Measurements from ENCODE around the gene TBCK. TPM values are rescaled to one million over a fixed set of nuclear protein-coding genes. Genes with fewer than 3 reads are reported as not detected.
"Not testable (repeated sequence)": the region's sequence is repeated elsewhere in the genome, so short reads cannot be mapped to it uniquely, and the experiment has no call there.

Gene TBCK
- total and polyA plus RNA-seq, 2 of the 13 experiments (the other 11 are each of a cell fraction or from before 2014, with no cell fraction given) = 51.0 to 62.4 TPM

- H2AFZ ChIP-seq (ENCODE audit: low read length); H3K79me2 ChIP-seq (ENCODE audit: insufficient read depth, low read length); in situ Hi-C loops (cut with HindIII; ENCODE audit: extremely low pct_ligation_motif_present, low pct_unique_long_range_greater_than_20kb); H3K27me3 ChIP-seq (ENCODE audit: control insufficient read depth in 1 of 2, insufficient read depth in 2 of 2, low read length in 2 of 2); intact Hi-C loops (cut with micrococcal nuclease; ENCODE audit: unreplicated experiment); ATAC-seq; CTCF ChIA-PET (ENCODE audit: low intra/inter-chr PET ratio, low total read pairs); DNase-seq (ENCODE audit: low spot score); FAIRE-seq; H3K27ac ChIP-seq (ENCODE audit: extremely low read length, insufficient read depth, low read length); H3K9ac ChIP-seq (ENCODE audit: insufficient read depth, low read depth, low read length); H4K20me1 ChIP-seq (ENCODE audit: insufficient read depth, low read length); BruUV-seq (replicated peaks); H3K4me2 ChIP-seq (ENCODE audit: low read depth, low read length); H3K4me3 ChIP-seq (replicated peaks in 1 of 3; ENCODE audit: insufficient read depth in 1 of 3, low read depth in 2 of 3, low read length in 3 of 3); POLR2A ChIA-PET; H3K4me1 ChIP-seq (ENCODE audit: insufficient read depth, low read length); TF ChIP-seq ATF7 (CRISPR knock-in tag; IDR thresholded peaks at IDR 0.05): not testable (repeated sequence)
- H3K9me3 ChIP-seq (ENCODE audit: low read length) = peaks cover 61% of the 10 kb centered on the region
- 98% methylated on average over 2 of the region's 2 CpGs for WGBS (ENCODE audit: low lambda C conversion rate)
- H3K36me3 ChIP-seq (replicated peaks in 1 of 2; ENCODE audit: control insufficient read depth in 1 of 2, insufficient read depth in 2 of 2, low read length in 2 of 2) = peaks cover 14 to 72% of the 10 kb centered on the region in 2 experiments
- peak; percentile 36; the same call in 1 of the 2 replicates for TF ChIP-seq ATF7 (IDR thresholded peaks at IDR 0.05)
- peak; percentile 65 for TF ChIP-seq ZNF652 (CRISPR knock-in tag; IDR thresholded peaks at IDR 0.05; ENCODE audit: borderline replicate concordance, low read depth)
Measured at GRCh38 chr4:106111778-106112469, 204.1 kb downstream of the TBCK start.

- Histone ChIP-seq H3K4me3 (replicated peaks in 1 of 3; ENCODE audit: insufficient read depth in 1 of 3, low read depth in 2 of 3, low read length in 3 of 3) (no peak overlapping the region), H3K9me3 (ENCODE audit: low read length) (peaks cover 52% of the 10 kb centered on the region), H3K4me1 (ENCODE audit: insufficient read depth, low read length) (no peaks in the 10 kb centered on the region), H3K79me2 (ENCODE audit: insufficient read depth, low read length) (no peaks in the 10 kb centered on the region), H3K4me2 (ENCODE audit: low read depth, low read length) (no peak overlapping the region), H3K9ac (ENCODE audit: insufficient read depth, low read depth, low read length) (no peak overlapping the region), H3K27ac (ENCODE audit: extremely low read length, insufficient read depth, low read length) (no peak overlapping the region), H3K36me3 (replicated peaks in 1 of 2; ENCODE audit: control insufficient read depth in 1 of 2, insufficient read depth in 2 of 2, low read length in 2 of 2) (peaks cover 15 to 72% of the 10 kb centered on the region in 2 experiments), H2AFZ (ENCODE audit: low read length) (no peak overlapping the region), H3K27me3 (ENCODE audit: control insufficient read depth in 1 of 2, insufficient read depth in 2 of 2, low read length in 2 of 2) (no peaks in the 10 kb centered on the region), H4K20me1 (ENCODE audit: insufficient read depth, low read length) (no peaks in the 10 kb centered on the region)
- ATAC-seq (no peak), FAIRE-seq (no peak), DNase-seq (ENCODE audit: low spot score) (no peak)
- TF ChIP-seq ZNF253 (CRISPR knock-in tag; IDR thresholded peaks at IDR 0.05; ENCODE audit: borderline replicate concordance) (peak; percentile 84; the same call in 1 of the 2 replicates), ZNF883 (CRISPR knock-in tag; IDR thresholded peaks at IDR 0.05; ENCODE audit: not compliant biosample characterization) (no peak), NR2F2 (IDR thresholded peaks at IDR 0.05; ENCODE audit: borderline replicate concordance, low read depth) (no peak)
- 92% methylated on average over 6 of the region's 6 CpGs for WGBS (ENCODE audit: low lambda C conversion rate)
- POLR2A ChIA-PET = no interaction called here
- in situ Hi-C loops (cut with HindIII; ENCODE audit: extremely low pct_ligation_motif_present, low pct_unique_long_range_greater_than_20kb) = no loop called here
- intact Hi-C loops (cut with micrococcal nuclease; ENCODE audit: unreplicated experiment) = no loop called here
- CTCF ChIA-PET (ENCODE audit: low intra/inter-chr PET ratio, low total read pairs) = no interaction called here
- no TSS peak for BruUV-seq (replicated peaks)
Measured at GRCh38 chr4:106109929-106110328, 206.1 kb downstream of the TBCK start.
